Endodermal cell (in vitro differentiated cells): ENCODE measurements around the gene CDK1. TPM values are rescaled to one million over a fixed set of nuclear protein-coding genes. Genes with fewer than 3 reads are reported as not detected.

ENCODE experiments used
- DNase-seq: peaks from one replicate; pipeline ENCODE4 v3.0.0-alpha.2; 2017
- H3K27ac ChIP-seq: 2 replicates; pipeline ENCODE4 v1.5.1; 2013; ENCODE audit warnings: mild to moderate bottlenecking, low read depth, low read length, moderate library complexity
- H3K27me3 ChIP-seq: 2 replicates; pipeline ENCODE4 v1.6.1; 2013; ENCODE audit warnings: mild to moderate bottlenecking, low read length, moderate library complexity; ENCODE audit not compliant: insufficient read depth, control insufficient read depth, poor library complexity, severe bottlenecking
- H3K36me3 ChIP-seq: 2 replicates; pipeline ENCODE4 v1.7.0; 2013; ENCODE audit warnings: mild to moderate bottlenecking, low read length, moderate library complexity; ENCODE audit not compliant: control insufficient read depth, insufficient read depth
- H3K4me1 ChIP-seq: one replicate; pipeline ENCODE4 v1.7.0; 2013; ENCODE audit warnings: low read length; ENCODE audit not compliant: control insufficient read depth, insufficient read depth
- H3K4me3 ChIP-seq: 2 replicates; pipeline ENCODE4 v1.5.1; 2013; ENCODE audit warnings: mild to moderate bottlenecking, low read length, moderate library complexity
- H3K9ac ChIP-seq: 2 replicates; pipeline ENCODE4 v1.6.1; 2013; ENCODE audit warnings: mild to moderate bottlenecking, low read length, moderate library complexity; ENCODE audit not compliant: poor library complexity, severe bottlenecking; ENCODE audit errors: extremely low read depth
- H3K9me3 ChIP-seq: 2 replicates; pipeline ENCODE4 v1.6.1; 2013; ENCODE audit warnings: mild to moderate bottlenecking, low read length, moderate library complexity; ENCODE audit not compliant: control insufficient read depth
- H3K27ac Mint-ChIP-seq: 2 replicates; pipeline ENCODE4 v1.8.0; 2020; ENCODE audit warnings: mixed read lengths
- H3K27me3 Mint-ChIP-seq: 2 replicates; pipeline ENCODE4 v1.8.0; 2021; ENCODE audit warnings: mild to moderate bottlenecking, mixed read lengths; ENCODE audit not compliant: insufficient read depth
- H3K36me3 Mint-ChIP-seq: 2 replicates; pipeline ENCODE4 v1.8.0; 2020; ENCODE audit warnings: low read depth, mixed read lengths
- H3K4me1 Mint-ChIP-seq: 2 replicates; pipeline ENCODE4 v1.8.0; 2020; ENCODE audit warnings: mixed read lengths
- H3K4me3 Mint-ChIP-seq: 2 replicates; pipeline ENCODE4 v1.8.0; 2020; ENCODE audit warnings: mild to moderate bottlenecking, moderate library complexity, mixed read lengths
- H3K9me3 Mint-ChIP-seq: 2 replicates; pipeline ENCODE4 v1.8.0; 2020; ENCODE audit warnings: mild to moderate bottlenecking, mixed read lengths
- WGBS, 2 experiments: methylation state at CpG; one replicate each; pipeline versions ENCODE4 v1.1.5 to v1.1.7; 2013; ENCODE audit warnings: missing lambda C conversion rate in 2 of 2, mixed read lengths in 1 of 2; ENCODE audit not compliant: insufficient coverage in 1 of 2, insufficient read length in 1 of 2; 5-methylcytosine and 5-hydroxymethylcytosine counted together
- total RNA-seq, 2 donors: library from RNA; stranded (reverse); fragmentation: NEBNext Ultra II Directional in 1 of 2; extraction: Animal tissue kit (Norgen Biotek cat#: 25700) in 1 of 2; gene quantifications; 2 replicates in 1 of 2; 3 replicates in 1 of 2; pipeline ENCODE4 v1.2.1, GENCODE V29; 2021
- TF ChIP-seq, protein P1 (sequence below): fragments of 200-600 bp; sonication (generic); conservative IDR thresholded peaks from 2 replicates; pipeline ENCODE4 v1.5.0; 2021; ENCODE audit warnings: antibody characterized with exemption, mild to moderate bottlenecking

The CDK1 gene
- total RNA-seq, 2 donors from 2014 or later, result 78.3 to 145 TPM

DNA sequence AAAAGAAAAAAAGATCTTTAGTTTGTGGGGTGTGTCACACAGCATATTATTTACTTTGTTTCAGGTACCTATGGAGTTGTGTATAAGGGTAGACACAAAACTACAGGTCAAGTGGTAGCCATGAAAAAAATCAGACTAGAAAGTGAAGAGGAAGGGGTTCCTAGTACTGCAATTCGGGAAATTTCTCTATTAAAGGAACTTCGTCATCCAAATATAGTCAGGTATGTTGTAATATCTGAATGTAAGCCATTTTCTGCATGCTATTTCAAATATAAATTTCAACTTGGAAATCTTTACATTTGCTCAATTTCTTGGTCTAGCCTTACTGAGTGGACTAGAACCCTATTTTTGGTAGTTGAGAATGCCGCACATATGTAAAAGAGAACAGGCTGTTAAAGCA, 6.4 kb downstream of the CDK1 start:
- Histone ChIP-seq H3K4me1 (no peaks in the 10 kb centered on the region), H3K9ac (no peak overlapping the region), H3K27ac (no peak overlapping the region), H3K9me3 (no peaks in the 10 kb centered on the region), H3K36me3 (peaks cover 76% of the 10 kb centered on the region), H3K4me3 (no peak overlapping the region), H3K27me3 (no peaks in the 10 kb centered on the region)
- Mint-ChIP-seq H3K27me3 (no peaks in the 10 kb centered on the region), H3K4me1 (peaks cover 22% of the 10 kb centered on the region), H3K36me3 (peaks cover 60% of the 10 kb centered on the region), H3K27ac (peak overlapping the region; percentile 23), H3K9me3 (no peaks in the 10 kb centered on the region), H3K4me3 (no peak overlapping the region)
- TF ChIP-seq, protein P1, sequence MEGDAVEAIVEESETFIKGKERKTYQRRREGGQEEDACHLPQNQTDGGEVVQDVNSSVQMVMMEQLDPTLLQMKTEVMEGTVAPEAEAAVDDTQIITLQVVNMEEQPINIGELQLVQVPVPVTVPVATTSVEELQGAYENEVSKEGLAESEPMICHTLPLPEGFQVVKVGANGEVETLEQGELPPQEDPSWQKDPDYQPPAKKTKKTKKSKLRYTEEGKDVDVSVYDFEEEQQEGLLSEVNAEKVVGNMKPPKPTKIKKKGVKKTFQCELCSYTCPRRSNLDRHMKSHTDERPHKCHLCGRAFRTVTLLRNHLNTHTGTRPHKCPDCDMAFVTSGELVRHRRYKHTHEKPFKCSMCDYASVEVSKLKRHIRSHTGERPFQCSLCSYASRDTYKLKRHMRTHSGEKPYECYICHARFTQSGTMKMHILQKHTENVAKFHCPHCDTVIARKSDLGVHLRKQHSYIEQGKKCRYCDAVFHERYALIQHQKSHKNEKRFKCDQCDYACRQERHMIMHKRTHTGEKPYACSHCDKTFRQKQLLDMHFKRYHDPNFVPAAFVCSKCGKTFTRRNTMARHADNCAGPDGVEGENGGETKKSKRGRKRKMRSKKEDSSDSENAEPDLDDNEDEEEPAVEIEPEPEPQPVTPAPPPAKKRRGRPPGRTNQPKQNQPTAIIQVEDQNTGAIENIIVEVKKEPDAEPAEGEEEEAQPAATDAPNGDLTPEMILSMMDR, result no peak
- DNase-seq, result no peak
- WGBS, 2 experiments, result 93 to 98% methylated on average over 3 of the region's 3 CpGs

GRCh38 chr10:60788544-60788943, 10.3 kb downstream of the CDK1 start:
- no peak for DNase-seq
- H3K4me3 ChIP-seq, result no peak overlapping the region
- H3K9ac ChIP-seq, result no peak overlapping the region
- Mint-ChIP-seq H3K36me3 (peaks cover 75% of the 10 kb centered on the region), H3K4me3 (no peak overlapping the region), H3K27me3 (no peaks in the 10 kb centered on the region), H3K27ac (no peak overlapping the region), H3K9me3 (no peaks in the 10 kb centered on the region), H3K4me1 (peaks cover 9% of the 10 kb centered on the region)
- TF ChIP-seq, protein P1, result no peak
- H3K9me3 ChIP-seq, result no peaks in the 10 kb centered on the region
- H3K27me3 ChIP-seq, result no peaks in the 10 kb centered on the region
- H3K36me3 ChIP-seq, result peaks cover 100% of the 10 kb centered on the region
- no peaks in the 10 kb centered on the region for H3K4me1 ChIP-seq
- H3K27ac ChIP-seq, result no peak overlapping the region

DNA sequence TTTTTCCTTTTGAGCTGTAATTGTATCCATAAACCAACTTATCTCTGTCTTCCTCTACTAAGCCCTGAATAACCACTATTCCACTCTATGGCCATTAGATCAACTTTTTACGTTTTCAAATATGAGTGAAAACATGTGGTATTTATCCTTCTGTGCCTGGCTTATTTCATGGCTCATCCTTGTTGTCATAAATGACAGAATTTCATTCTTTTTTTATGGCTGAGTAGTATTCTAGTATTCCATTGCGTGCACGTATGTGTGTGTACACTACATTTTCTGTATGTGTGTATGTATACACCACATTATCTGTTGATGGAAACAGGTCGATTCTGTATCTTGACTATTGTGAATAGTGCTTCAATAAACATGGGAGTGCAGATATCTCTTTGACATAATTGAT, 11.1 kb downstream of the CDK1 start:
- Histone ChIP-seq H3K27ac (no peak overlapping the region), H3K9ac (no peak overlapping the region), H3K36me3 (peaks cover 99% of the 10 kb centered on the region), H3K4me3 (no peak overlapping the region), H3K4me1 (no peaks in the 10 kb centered on the region), H3K9me3 (no peaks in the 10 kb centered on the region), H3K27me3 (no peaks in the 10 kb centered on the region)
- 47 to 48% methylated on average over 4 of the region's 4 CpGs for WGBS, 2 experiments
- Mint-ChIP-seq H3K4me3 (no peak overlapping the region), H3K27ac (no peak overlapping the region), H3K36me3 (peaks cover 68% of the 10 kb centered on the region), H3K27me3 (no peaks in the 10 kb centered on the region), H3K9me3 (no peaks in the 10 kb centered on the region), H3K4me1 (peaks cover 9% of the 10 kb centered on the region)
- DNase-seq, result no peak
- TF ChIP-seq, protein P1, result no peak
